ENCODE measurements around the gene TMEM219.

TMEM219 gene

DNA sequence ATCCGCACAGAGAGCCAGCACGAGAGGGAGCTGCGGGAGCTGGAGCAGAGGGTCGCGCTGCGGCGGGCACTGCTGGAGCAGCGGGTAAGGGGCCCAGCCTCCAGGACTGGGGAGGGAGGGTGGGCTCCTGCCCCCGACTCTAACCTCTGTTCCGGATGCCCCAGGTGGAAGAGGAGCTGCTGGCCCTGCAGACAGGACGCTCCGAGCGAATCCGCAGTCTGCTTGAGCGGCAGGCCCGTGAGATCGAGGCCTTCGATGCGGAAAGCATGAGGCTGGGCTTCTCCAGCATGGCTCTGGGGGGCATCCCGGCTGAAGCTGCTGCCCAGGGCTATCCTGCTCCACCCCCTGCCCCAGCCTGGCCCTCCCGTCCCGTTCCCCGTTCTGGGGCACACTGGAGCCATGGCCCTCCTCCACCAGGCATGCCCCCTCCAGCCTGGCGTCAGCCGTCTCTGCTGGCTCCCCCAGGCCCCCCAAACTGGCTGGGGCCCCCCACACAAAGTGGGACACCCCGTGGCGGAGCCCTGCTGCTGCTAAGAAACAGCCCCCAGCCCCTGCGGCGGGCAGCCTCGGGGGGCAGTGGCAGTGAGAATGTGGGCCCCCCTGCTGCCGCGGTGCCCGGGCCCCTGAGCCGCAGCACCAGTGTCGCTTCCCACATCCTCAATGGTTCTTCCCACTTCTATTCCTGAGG is 29.1 kb downstream of the TMEM219 start (continued):
- TF ChIP-seq, protein P1, sequence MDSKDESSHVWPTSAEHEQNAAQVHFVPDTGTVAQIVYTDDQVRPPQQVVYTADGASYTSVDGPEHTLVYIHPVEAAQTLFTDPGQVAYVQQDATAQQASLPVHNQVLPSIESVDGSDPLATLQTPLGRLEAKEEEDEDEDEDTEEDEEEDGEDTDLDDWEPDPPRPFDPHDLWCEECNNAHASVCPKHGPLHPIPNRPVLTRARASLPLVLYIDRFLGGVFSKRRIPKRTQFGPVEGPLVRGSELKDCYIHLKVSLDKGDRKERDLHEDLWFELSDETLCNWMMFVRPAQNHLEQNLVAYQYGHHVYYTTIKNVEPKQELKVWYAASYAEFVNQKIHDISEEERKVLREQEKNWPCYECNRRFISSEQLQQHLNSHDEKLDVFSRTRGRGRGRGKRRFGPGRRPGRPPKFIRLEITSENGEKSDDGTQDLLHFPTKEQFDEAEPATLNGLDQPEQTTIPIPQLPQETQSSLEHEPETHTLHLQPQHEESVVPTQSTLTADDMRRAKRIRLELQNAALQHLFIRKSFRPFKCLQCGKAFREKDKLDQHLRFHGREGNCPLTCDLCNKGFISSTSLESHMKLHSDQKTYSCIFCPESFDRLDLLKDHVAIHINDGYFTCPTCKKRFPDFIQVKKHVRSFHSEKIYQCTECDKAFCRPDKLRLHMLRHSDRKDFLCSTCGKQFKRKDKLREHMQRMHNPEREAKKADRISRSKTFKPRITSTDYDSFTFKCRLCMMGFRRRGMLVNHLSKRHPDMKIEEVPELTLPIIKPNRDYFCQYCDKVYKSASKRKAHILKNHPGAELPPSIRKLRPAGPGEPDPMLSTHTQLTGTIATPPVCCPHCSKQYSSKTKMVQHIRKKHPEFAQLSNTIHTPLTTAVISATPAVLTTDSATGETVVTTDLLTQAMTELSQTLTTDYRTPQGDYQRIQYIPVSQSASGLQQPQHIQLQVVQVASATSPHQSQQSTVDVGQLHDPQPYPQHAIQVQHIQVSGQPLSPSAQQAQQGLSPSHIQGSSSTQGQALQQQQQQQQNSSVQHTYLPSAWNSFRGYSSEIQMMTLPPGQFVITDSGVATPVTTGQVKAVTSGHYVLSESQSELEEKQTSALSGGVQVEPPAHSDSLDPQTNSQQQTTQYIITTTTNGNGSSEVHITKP (tag by site-specific recombination; IDR thresholded peaks at IDR 0.05) = peak; percentile 53
- TF ChIP-seq GLIS2 (tag by site-specific recombination; IDR thresholded peaks at IDR 0.05) (peak; percentile 57; the same call in 1 of the 2 replicates), PATZ1 (tag by site-specific recombination; IDR thresholded peaks at IDR 0.05) (peak; percentile 49; the same call in 1 of the 2 replicates)

DNA sequence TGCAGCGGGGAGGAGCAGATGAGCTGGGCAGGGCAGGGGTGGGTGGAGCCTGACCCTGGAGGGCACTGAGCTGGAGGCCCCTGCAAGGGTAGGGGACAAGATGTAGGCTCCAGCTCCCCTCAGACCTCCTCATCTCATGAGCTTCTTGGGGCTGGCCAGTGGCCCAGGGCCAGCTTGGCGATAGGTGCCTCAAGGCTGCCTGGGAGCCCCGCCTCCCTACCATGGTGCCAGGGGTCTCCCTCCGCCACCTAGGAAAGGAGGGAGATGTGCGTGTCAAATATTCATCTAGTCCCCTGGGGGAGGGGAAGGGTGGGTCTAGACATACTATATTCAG is 29.7 kb downstream of the TMEM219 start:
- CTCF ChIA-PET = no interaction called here
- Histone ChIP-seq H3K4me3 (ENCODE audit: low read depth, low read length) (no peak overlapping the region), H3K9me3 (ENCODE audit: control insufficient read depth, insufficient read depth, low read depth, low read length) (no peaks in the 10 kb centered on the region), H3K4me1 (ENCODE audit: control insufficient read depth, insufficient read depth, low read length) (no peaks in the 10 kb centered on the region; the same call in 1 of the 2 replicates), H3K36me3 (ENCODE audit: control insufficient read depth in 2 of 2, insufficient read depth in 1 of 2, low read length in 2 of 2) (peaks cover 18 to 82% of the 10 kb centered on the region in 2 experiments), H3K27ac (ENCODE audit: extremely low read depth, low read depth, low read length) (no peak overlapping the region)
- POLR2A ChIA-PET = interaction anchor here (0.5 to 1.9 kb wide), 9 partner anchors 10 to 92 kb away, joined by 3 to 7 read pairs (median 3); partner anchors contain the start of genes SEZ6L2 and TAOK2
- TF ChIP-seq SP2 (tag by site-specific recombination; IDR thresholded peaks at IDR 0.05) (peak; percentile 22; the same call in 1 of the 2 replicates), ZNF350 (tag by site-specific recombination; IDR thresholded peaks at IDR 0.05) (no peak), KLF1 (tag by site-specific recombination; IDR thresholded peaks at IDR 0.05) (peak; percentile 47; the same call in 1 of the 2 replicates)

DNA sequence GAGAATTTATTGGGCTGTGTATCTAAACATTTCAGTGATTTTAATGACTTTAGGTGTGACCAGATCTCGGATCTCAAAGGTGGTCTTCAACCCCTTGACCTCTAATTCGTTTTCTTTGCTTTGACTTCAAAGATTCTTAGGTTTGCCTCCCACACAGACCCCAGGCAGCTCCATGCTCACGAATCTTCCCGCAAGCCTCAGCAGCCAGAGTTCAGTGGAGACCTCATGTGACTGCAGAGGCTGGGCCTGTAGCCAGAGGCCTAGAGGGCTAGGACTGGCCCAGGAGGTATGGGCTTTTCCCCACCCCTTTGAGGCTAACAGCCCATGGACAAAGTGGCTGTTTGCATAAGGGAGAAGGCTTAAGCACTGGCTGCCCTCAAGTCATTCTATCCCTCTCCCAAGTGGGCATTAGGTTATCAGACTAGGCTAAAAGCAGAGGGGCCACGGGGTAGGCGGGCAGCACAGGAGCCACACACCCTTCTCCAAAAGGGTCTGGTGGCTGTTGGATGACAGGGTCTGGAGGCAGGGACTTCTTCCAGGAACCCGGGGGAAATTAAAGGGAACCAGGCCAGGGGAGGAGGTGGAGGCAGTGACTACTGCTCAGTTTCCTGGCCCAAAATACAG is 30.6 kb downstream of the TMEM219 start:
- Histone ChIP-seq H3K27ac (ENCODE audit: extremely low read depth, low read depth, low read length) (no peak overlapping the region), H3K4me1 (ENCODE audit: control insufficient read depth, insufficient read depth, low read length) (no peaks in the 10 kb centered on the region; the same call in 1 of the 2 replicates), H3K36me3 (ENCODE audit: control insufficient read depth in 2 of 2, insufficient read depth in 1 of 2, low read length in 2 of 2) (peaks cover 15 to 81% of the 10 kb centered on the region in 2 experiments), H3K4me3 (ENCODE audit: low read depth, low read length) (no peak overlapping the region), H3K9me3 (ENCODE audit: control insufficient read depth, insufficient read depth, low read depth, low read length) (no peaks in the 10 kb centered on the region)
- ChIA-PET POLR2A (interaction anchor here (0.5 to 1.6 kb wide), 4 partner anchors 16 to 186 kb away, joined by 3 to 5 read pairs (median 4); partner anchors contain the start of genes ASPHD1, MAZ and SEZ6L2), CTCF (interaction anchor here (0.8 to 0.9 kb wide), 2 partner anchors 17 to 351 kb away, joined by 3 read pairs; no protein-coding TSS in a partner anchor)
- TF ChIP-seq EGR2 (tag by site-specific recombination; IDR thresholded peaks at IDR 0.05; ENCODE audit: low read depth) = peak; percentile 28; the same call in 1 of the 2 replicates
- TF ChIP-seq GLIS1 (tag by site-specific recombination; IDR thresholded peaks at IDR 0.05) = peak; percentile 85
- TF ChIP-seq ZNF394 (tag by site-specific recombination; IDR thresholded peaks at IDR 0.05; ENCODE audit: borderline replicate concordance) = 0 out of 2 replicates have a peak, but pooled peaks have one; percentile 21
- no peak for TF ChIP-seq ZNF211 (tag by site-specific recombination; IDR thresholded peaks at IDR 0.05; ENCODE audit: low read depth)
- peak; percentile 64 for TF ChIP-seq ZBTB17 (tag by site-specific recombination; IDR thresholded peaks at IDR 0.05)
- TF ChIP-seq ZBTB26 (tag by site-specific recombination; optimal IDR thresholded peaks at IDR 0.05) = peak; percentile 10
- no peak for TF ChIP-seq ZNF792 (tag by site-specific recombination; IDR thresholded peaks at IDR 0.05)
- TF ChIP-seq SP2 (tag by site-specific recombination; IDR thresholded peaks at IDR 0.05) = peak; percentile 50; the same call in 1 of the 2 replicates
- peak; percentile 36; the same call in 1 of the 2 replicates for TF ChIP-seq ZFHX2 (tag by site-specific recombination; conservative IDR thresholded peaks at IDR 0.05)

All from HEK293 (cell line).